HEK293 (cell line): Measurements from ENCODE around the gene PRSS56.

Experiments used
- CTCF ChIA-PET: fragments of 350-600 bp; formaldehyde crosslinking; extraction: SDS; loops from one replicate; lab custom pipeline; 2021; ENCODE audit warnings: antibody characterized with exemption; lab: Yijun Ruan, JAX
- POLR2A ChIA-PET: fragments of 300-600 bp; formaldehyde crosslinking; extraction: SDS; loops from one replicate; lab custom pipeline; 2020; ENCODE audit warnings: antibody characterized with exemption, inconsistent platforms; lab: Yijun Ruan, JAX
- H3K27ac ChIP-seq: fragments of 200-500 bp; sonication (Bioruptor generic); 2 replicates; pipeline ENCODE4 v1.5.1; 2014; ENCODE audit warnings: low read depth, low read length, control low read depth, inconsistent platforms; ENCODE audit errors: extremely low read depth
- H3K36me3 ChIP-seq, 2 experiments: fragments of 200-500 bp in 1 of 2; sonication (Bioruptor generic) in 1 of 2; 1 replicate in 1 of 2; 2 replicates in 1 of 2; pipeline ENCODE4 v1.5.1; 2014 to 2017; ENCODE audit warnings: inconsistent platforms in 2 of 2, low read length in 2 of 2; ENCODE audit not compliant: control insufficient read depth in 2 of 2, insufficient read depth in 1 of 2
- H3K4me1 ChIP-seq: fragments of 200-500 bp; sonication (Bioruptor generic); 2 replicates; pipeline ENCODE4 v1.5.1; 2014; ENCODE audit warnings: mild to moderate bottlenecking, low read length, inconsistent platforms; ENCODE audit not compliant: control insufficient read depth, insufficient read depth
- H3K4me3 ChIP-seq: 2 replicates; pipeline ENCODE4 v1.5.1; 2011; ENCODE audit warnings: low read depth, mild to moderate bottlenecking, control low read depth, low read length, moderate library complexity
- H3K9me3 ChIP-seq: fragments of 200-500 bp; sonication (Bioruptor generic); 2 replicates; pipeline ENCODE4 v1.5.1; 2014; ENCODE audit warnings: low read depth, low read length, inconsistent platforms; ENCODE audit not compliant: control insufficient read depth, insufficient read depth
- CTCF ChIP-seq: fragments of 450-650 bp; formaldehyde crosslinking; IDR thresholded peaks from 2 replicates; pipeline ENCODE4 v1.5.1; 2016; ENCODE audit warnings: missing biosample characterization, missing genetic modification characterization
- GLIS2 ChIP-seq: fragments of 450-650 bp; formaldehyde crosslinking; IDR thresholded peaks from 2 replicates; pipeline ENCODE4 v1.5.1; 2016; ENCODE audit warnings: missing biosample characterization, missing genetic modification characterization
- PBX3 ChIP-seq: sonication (generic); formaldehyde crosslinking; IDR thresholded peaks from 2 replicates; pipeline ENCODE4 v1.8.1; 2022; ENCODE audit warnings: mild to moderate bottlenecking, moderate library complexity, missing genetic modification reagents
- REPIN1 ChIP-seq: fragments of 450-650 bp; formaldehyde crosslinking; IDR thresholded peaks from 2 replicates; pipeline ENCODE4 v1.5.1; 2017; ENCODE audit warnings: missing biosample characterization, missing genetic modification characterization, low read depth
- SCRT1 ChIP-seq: fragments of 450-650 bp; formaldehyde crosslinking; IDR thresholded peaks from 2 replicates; pipeline ENCODE4 v1.5.1; 2016; ENCODE audit warnings: missing biosample characterization, missing genetic modification characterization, borderline replicate concordance
- SP3 ChIP-seq: fragments of 450-650 bp; formaldehyde crosslinking; IDR thresholded peaks from 2 replicates; pipeline ENCODE4 v1.5.1; 2016; ENCODE audit warnings: missing biosample characterization, missing genetic modification characterization
- ZFHX2 ChIP-seq: fragments of 450-650 bp; formaldehyde crosslinking; conservative IDR thresholded peaks from 2 replicates; pipeline ENCODE4 v1.5.1; 2016; ENCODE audit warnings: missing biosample characterization, missing genetic modification characterization
- ZFP37 ChIP-seq: fragments of 450-650 bp; formaldehyde crosslinking; IDR thresholded peaks from 2 replicates; pipeline ENCODE4 v1.5.1; 2016; ENCODE audit warnings: missing biosample characterization, missing genetic modification characterization
- ZNF184 ChIP-seq: fragments of 450-650 bp; IDR thresholded peaks from 2 replicates; pipeline ENCODE4 v1.5.1; 2018; ENCODE audit warnings: missing biosample characterization, mild to moderate bottlenecking, missing genetic modification characterization
- ZNF211 ChIP-seq: fragments of 450-650 bp; formaldehyde crosslinking; IDR thresholded peaks from 2 replicates; pipeline ENCODE4 v1.5.1; 2016; ENCODE audit warnings: low read depth, missing biosample characterization, missing genetic modification characterization
- ZNF239 ChIP-seq: fragments of 450-650 bp; formaldehyde crosslinking; IDR thresholded peaks from 2 replicates; pipeline ENCODE4 v1.5.1; 2016; ENCODE audit warnings: missing biosample characterization, missing genetic modification characterization
- ZNF394 ChIP-seq: fragments of 450-650 bp; formaldehyde crosslinking; IDR thresholded peaks from 2 replicates; pipeline ENCODE4 v1.5.1; 2016; ENCODE audit warnings: missing biosample characterization, missing genetic modification characterization, mild to moderate bottlenecking, moderate library complexity, borderline replicate concordance
- ZNF544 ChIP-seq: fragments of 450-650 bp; formaldehyde crosslinking; IDR thresholded peaks from 2 replicates; pipeline ENCODE4 v1.5.0; 2017; ENCODE audit warnings: missing biosample characterization, missing genetic modification characterization
- ZNF654 ChIP-seq: fragments of 450-650 bp; formaldehyde crosslinking; IDR thresholded peaks from 2 replicates; pipeline ENCODE4 v1.5.1; 2016; ENCODE audit warnings: low read depth, missing biosample characterization, missing genetic modification characterization
- ZNF692 ChIP-seq: fragments of 450-650 bp; formaldehyde crosslinking; IDR thresholded peaks from 2 replicates; pipeline ENCODE4 v1.5.1; 2016; ENCODE audit warnings: missing biosample characterization, missing genetic modification characterization
- ZNF830 ChIP-seq: fragments of 450-650 bp; IDR thresholded peaks from 2 replicates; pipeline ENCODE4 v1.5.0; 2018; ENCODE audit warnings: missing biosample characterization, missing genetic modification characterization, low read depth, mild to moderate bottlenecking, moderate library complexity
- ZNF843 ChIP-seq: fragments of 450-650 bp; formaldehyde crosslinking; IDR thresholded peaks from 2 replicates; pipeline ENCODE4 v1.5.1; 2016; ENCODE audit warnings: missing biosample characterization, missing genetic modification characterization
- TF ChIP-seq, protein P1 (sequence below): fragments of 450-650 bp; formaldehyde crosslinking; IDR thresholded peaks from 2 replicates; pipeline ENCODE4 v1.5.1; 2016; ENCODE audit warnings: missing biosample characterization, missing genetic modification characterization
- TF ChIP-seq, protein P2 (sequence below): fragments of 450-650 bp; formaldehyde crosslinking; IDR thresholded peaks from 2 replicates; pipeline ENCODE4 v1.5.1; 2016; ENCODE audit warnings: missing biosample characterization, missing genetic modification characterization

Gene PRSS56

GRCh38 chr2:232487385-232488096 is 32.6 kb upstream of the PRSS56 start, which contains the start of gene ECEL1 (continued):
- TF ChIP-seq ZNF394 (tag by site-specific recombination) (no peak), ZFP37 (tag by site-specific recombination) (no peak), ZFHX2 (tag by site-specific recombination) (peak; percentile 33; the same call in 1 of the 2 replicates), SP3 (tag by site-specific recombination) (no peak), ZNF692 (no peak)

DNA sequence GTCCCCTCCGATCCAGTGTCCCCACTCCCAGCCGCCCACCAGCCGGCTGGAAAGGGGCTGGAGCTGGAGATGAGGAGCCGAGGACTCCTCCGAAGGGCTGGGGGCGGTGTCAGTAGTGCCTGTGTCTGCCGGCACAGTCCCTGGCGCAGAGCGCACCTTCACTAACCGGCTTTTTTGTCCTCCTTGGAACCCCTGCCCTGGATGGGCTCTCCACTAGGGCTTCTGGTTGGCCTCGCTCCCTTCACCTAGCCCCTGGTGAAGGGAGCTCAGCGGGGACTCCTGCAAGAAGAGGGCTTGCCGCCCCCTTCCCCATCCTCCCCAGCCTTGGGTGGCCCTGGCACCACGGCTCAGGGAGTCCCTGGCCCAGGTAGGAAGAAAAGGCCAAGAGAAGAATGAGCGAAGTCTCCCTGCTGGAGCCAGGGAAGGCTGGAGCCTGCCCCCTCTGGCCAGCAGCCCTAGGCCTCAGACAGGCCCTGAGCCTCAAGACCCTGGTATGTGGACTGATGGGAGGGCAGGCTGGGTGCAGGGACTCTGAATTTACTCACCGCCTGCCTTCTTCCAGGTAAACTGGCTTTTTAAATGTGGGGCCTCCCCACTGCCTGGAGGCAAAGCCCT is 32.0 kb upstream of the PRSS56 start:
- TF ChIP-seq CTCF (tag by site-specific recombination) (0 out of 2 replicates have a peak, but pooled peaks have one; percentile 21), ZNF211 (tag by site-specific recombination) (no peak)
- Histone ChIP-seq H3K4me1 (no peaks in the 10 kb centered on the region), H3K36me3 (peaks cover 0 to 4% of the 10 kb centered on the region in 2 experiments; a peak in 1 of 3 replicates), H3K9me3 (no peaks in the 10 kb centered on the region), H3K27ac (no peak overlapping the region), H3K4me3 (no peak overlapping the region)
- ChIA-PET CTCF (interaction anchor here (0.7 to 1.1 kb wide), 3 partner anchors 22 to 49 kb away, joined by 3 read pairs; no protein-coding TSS in a partner anchor), POLR2A (no interaction called here)

DNA sequence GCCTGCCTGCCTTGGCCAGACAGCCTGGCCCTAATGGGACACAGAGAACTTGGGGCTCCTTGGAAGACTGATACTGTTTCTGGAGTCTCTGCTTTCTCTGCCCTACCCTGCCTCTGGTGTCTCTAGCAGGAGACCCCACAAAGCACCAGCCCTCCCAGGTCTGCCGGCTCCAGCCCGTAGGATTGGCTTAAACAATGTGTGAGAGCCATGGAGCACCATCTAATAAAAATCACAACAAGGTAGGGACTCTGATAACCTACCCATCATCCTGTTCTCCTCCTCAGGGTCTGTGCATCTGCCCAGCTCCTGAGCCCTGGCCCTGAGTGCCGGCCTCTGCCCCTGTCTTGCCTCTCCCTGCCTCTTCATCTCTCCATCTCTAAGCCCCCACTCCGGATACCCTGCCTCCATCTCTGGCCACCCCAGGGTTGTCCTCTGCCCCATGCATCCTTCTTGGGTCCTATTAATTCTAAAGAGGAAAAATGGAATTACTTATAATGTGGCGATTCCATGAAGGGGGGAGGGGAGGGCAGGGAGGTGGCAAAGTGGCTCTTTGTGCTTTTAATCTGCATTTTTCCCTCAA is 31.4 kb upstream of the PRSS56 start:
- no peak overlapping the region for H3K27ac ChIP-seq
- H3K4me1 ChIP-seq: no peaks in the 10 kb centered on the region
- no peaks in the 10 kb centered on the region for H3K9me3 ChIP-seq
- TF ChIP-seq GLIS2 (tag by site-specific recombination): no peak
- TF ChIP-seq, protein P1, sequence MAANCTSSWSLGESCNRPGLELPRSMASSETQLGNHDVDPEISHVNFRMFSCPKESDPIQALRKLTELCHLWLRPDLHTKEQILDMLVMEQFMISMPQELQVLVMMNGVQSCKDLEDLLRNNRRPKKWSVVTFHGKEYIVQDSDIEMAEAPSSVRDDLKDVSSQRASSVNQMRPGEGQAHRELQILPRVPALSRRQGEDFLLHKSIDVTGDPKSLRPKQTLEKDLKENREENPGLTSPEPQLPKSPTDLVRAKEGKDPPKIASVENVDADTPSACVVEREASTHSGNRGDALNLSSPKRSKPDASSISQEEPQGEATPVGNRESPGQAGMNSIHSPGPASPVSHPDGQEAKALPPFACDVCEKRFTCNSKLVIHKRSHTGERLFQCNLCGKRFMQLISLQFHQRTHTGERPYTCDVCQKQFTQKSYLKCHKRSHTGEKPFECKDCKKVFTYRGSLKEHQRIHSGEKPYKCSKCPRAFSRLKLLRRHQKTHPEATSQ (tag by site-specific recombination): no peak
- TF ChIP-seq, protein P2, sequence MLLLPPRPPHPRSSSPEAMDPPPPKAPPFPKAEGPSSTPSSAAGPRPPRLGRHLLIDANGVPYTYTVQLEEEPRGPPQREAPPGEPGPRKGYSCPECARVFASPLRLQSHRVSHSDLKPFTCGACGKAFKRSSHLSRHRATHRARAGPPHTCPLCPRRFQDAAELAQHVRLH (tag by site-specific recombination): no peak
- CTCF ChIA-PET: interaction anchor here (0.7 to 1.3 kb wide), 3 partner anchors 23 to 49 kb away, joined by 3 read pairs; no protein-coding TSS in a partner anchor
- POLR2A ChIA-PET: no interaction called here
- peaks cover 0 to 3% of the 10 kb centered on the region in 2 experiments; a peak in 1 of 3 replicates for H3K36me3 ChIP-seq
- H3K4me3 ChIP-seq: no peak overlapping the region

DNA sequence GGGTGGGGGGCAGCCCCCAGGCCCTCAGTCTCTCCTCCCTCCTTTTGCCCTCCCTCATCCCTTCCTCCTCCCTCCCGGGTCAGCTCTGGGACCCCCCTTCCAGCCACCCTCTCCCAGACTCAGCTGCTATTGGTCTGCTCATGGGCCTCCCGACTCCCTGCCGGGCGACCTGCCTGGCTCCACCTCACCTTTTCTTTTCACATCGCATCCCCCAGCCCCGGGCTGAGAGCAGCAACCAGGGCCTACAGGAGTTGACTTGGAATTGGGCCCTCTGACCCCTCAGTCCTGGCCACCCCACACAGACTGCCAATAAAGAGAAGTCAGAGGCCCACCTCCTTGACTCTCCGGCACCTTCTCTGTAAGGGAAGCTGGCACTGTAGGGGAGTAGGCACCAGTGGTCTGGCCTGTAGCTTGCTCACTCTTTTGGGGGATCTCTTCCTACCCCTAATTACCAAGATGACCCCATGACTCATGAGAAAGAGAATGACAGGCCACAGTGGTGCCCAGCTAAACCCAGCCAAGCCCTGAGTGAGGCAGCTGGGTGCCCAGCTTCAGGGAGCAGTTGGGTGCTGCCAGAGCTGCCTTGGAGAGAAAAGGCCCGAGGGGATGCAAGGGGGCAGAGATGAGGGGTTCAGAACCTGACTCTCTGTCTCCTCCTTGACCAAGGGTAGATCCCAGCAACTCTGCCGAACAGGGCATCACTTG is 30.5 kb upstream of the PRSS56 start:
- H3K9me3 ChIP-seq: no peaks in the 10 kb centered on the region
- no peaks in the 10 kb centered on the region for H3K4me1 ChIP-seq
- no peak overlapping the region for H3K27ac ChIP-seq
- no peaks in the 10 kb centered on the region for H3K36me3 ChIP-seq
- ChIA-PET POLR2A (no interaction called here), CTCF (interaction anchor here (1.3 kb wide), 1 partner anchor 32 kb away, joined by 3 read pairs; no protein-coding TSS in a partner anchor)
- H3K4me3 ChIP-seq: no peak overlapping the region
- TF ChIP-seq SCRT1 (tag by site-specific recombination) (no peak), REPIN1 (tag by site-specific recombination) (no peak), ZNF830 (tag by site-specific recombination) (no peak), ZNF544 (tag by site-specific recombination) (no peak), ZNF654 (tag by site-specific recombination) (no peak), ZNF184 (tag by site-specific recombination) (no peak), ZNF843 (no peak), PBX3 (no peak), ZNF239 (no peak)
